ENCODE results near the gene CLEC2L. TPM values are rescaled to one million over a fixed set of nuclear protein-coding genes. Genes with fewer than 3 reads are reported as not detected.

The CLEC2L gene
- total and polyA plus RNA-seq, 2 of the 13 experiments (the other 11 are each of a cell fraction or from before 2014, with no cell fraction given): 0.20 to 0.25 TPM

GRCh38 chr7:139562961-139563565, 39.6 kb downstream of the CLEC2L start:
- in situ Hi-C loops (cut with HindIII; ENCODE audit: extremely low pct_ligation_motif_present, low pct_unique_long_range_greater_than_20kb) (no loop called here), intact Hi-C loops (cut with micrococcal nuclease; ENCODE audit: unreplicated experiment) (no loop called here)
- Histone ChIP-seq H3K36me3 (replicated peaks in 1 of 2; ENCODE audit: control insufficient read depth in 1 of 2, insufficient read depth in 2 of 2, low read length in 2 of 2) (no peaks in the 10 kb centered on the region; a peak in 1 of 5 replicates), H2AFZ (ENCODE audit: low read length) (no peak overlapping the region), H3K4me2 (ENCODE audit: low read depth, low read length) (no peak overlapping the region), H3K4me1 (ENCODE audit: insufficient read depth, low read length) (peaks cover 35% of the 10 kb centered on the region), H3K9me3 (ENCODE audit: low read length) (no peaks in the 10 kb centered on the region), H3K27ac (ENCODE audit: extremely low read length, insufficient read depth, low read length) (no peak overlapping the region), H3K79me2 (ENCODE audit: insufficient read depth, low read length) (no peaks in the 10 kb centered on the region), H3K27me3 (ENCODE audit: control insufficient read depth in 1 of 2, insufficient read depth in 2 of 2, low read length in 2 of 2) (no peaks in the 10 kb centered on the region), H3K9ac (ENCODE audit: insufficient read depth, low read depth, low read length) (no peak overlapping the region), H4K20me1 (ENCODE audit: insufficient read depth, low read length) (no peaks in the 10 kb centered on the region), H3K4me3 (replicated peaks in 1 of 3; ENCODE audit: insufficient read depth in 1 of 3, low read depth in 2 of 3, low read length in 3 of 3) (no peak overlapping the region)
- ATAC-seq (no peak), DNase-seq (ENCODE audit: low spot score) (no peak), FAIRE-seq (no peak)
- ChIA-PET CTCF (ENCODE audit: low intra/inter-chr PET ratio, low total read pairs) (no interaction called here), POLR2A (no interaction called here)
- 97% methylated on average over 12 of the region's 13 CpGs for WGBS (ENCODE audit: low lambda C conversion rate)
- BruUV-seq (replicated peaks): no TSS peak
- TF ChIP-seq ZFP37 (CRISPR knock-in tag; IDR thresholded peaks at IDR 0.05; ENCODE audit: borderline replicate concordance): no peak
- peak; percentile 57 for TF ChIP-seq RBM22 (optimal IDR thresholded peaks at IDR 0.05; ENCODE audit: low read length)

DNA sequence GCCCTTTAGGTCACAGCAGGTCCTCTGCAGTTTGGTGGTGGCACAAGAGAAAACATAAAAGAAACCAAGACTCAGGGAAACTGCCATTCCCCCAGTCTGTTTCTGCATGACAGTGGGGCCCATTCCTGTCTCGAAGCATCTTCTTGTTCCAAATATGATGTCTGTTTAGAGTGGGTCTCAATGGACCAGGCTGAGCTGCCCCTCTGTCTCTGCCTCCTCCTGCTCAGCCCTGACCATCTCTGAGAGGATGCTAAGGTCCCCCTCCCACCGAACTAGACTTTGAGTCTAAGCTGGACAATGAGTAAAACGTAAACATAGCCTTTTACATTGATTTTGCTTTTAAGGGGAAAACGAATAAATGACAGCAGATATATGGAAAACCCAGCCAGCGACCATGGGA, 40.4 kb downstream of the CLEC2L start:
- POLR2A ChIA-PET: no interaction called here
- Histone ChIP-seq H3K4me2 (ENCODE audit: low read depth, low read length) (no peak overlapping the region), H3K27me3 (ENCODE audit: control insufficient read depth in 1 of 2, insufficient read depth in 2 of 2, low read length in 2 of 2) (no peaks in the 10 kb centered on the region), H3K9ac (ENCODE audit: insufficient read depth, low read depth, low read length) (no peak overlapping the region), H4K20me1 (ENCODE audit: insufficient read depth, low read length) (no peaks in the 10 kb centered on the region), H3K4me1 (ENCODE audit: insufficient read depth, low read length) (peaks cover 38% of the 10 kb centered on the region), H3K36me3 (replicated peaks in 1 of 2; ENCODE audit: control insufficient read depth in 1 of 2, insufficient read depth in 2 of 2, low read length in 2 of 2) (no peaks in the 10 kb centered on the region; a peak in 1 of 5 replicates), H3K4me3 (replicated peaks in 1 of 3; ENCODE audit: insufficient read depth in 1 of 3, low read depth in 2 of 3, low read length in 3 of 3) (no peak overlapping the region), H3K79me2 (ENCODE audit: insufficient read depth, low read length) (no peaks in the 10 kb centered on the region), H3K27ac (ENCODE audit: extremely low read length, insufficient read depth, low read length) (no peak overlapping the region), H3K9me3 (ENCODE audit: low read length) (no peaks in the 10 kb centered on the region), H2AFZ (ENCODE audit: low read length) (no peak overlapping the region)
- 71% methylated on average over 5 of the region's 5 CpGs for WGBS (ENCODE audit: low lambda C conversion rate)
- in situ Hi-C loops (cut with HindIII; ENCODE audit: extremely low pct_ligation_motif_present, low pct_unique_long_range_greater_than_20kb): no loop called here
- no TSS peak for BruUV-seq (replicated peaks)
- FAIRE-seq (no peak), DNase-seq (ENCODE audit: low spot score) (no peak), ATAC-seq (no peak)
- intact Hi-C loops (cut with micrococcal nuclease; ENCODE audit: unreplicated experiment): no loop called here
- TF ChIP-seq ATF6 (CRISPR knock-in tag; conservative IDR thresholded peaks at IDR 0.05) (no peak), ZKSCAN5 (CRISPR knock-in tag; IDR thresholded peaks at IDR 0.05) (no peak), KAT7 (CRISPR knock-in tag; IDR thresholded peaks at IDR 0.05; ENCODE audit: borderline replicate concordance) (no peak), AKAP8 (CRISPR knock-in tag; IDR thresholded peaks at IDR 0.05) (no peak), FOXA3 (CRISPR knock-in tag; IDR thresholded peaks at IDR 0.05) (0 out of 2 replicates have a peak, but pooled peaks have one; percentile 11), ZNF670 (CRISPR knock-in tag; IDR thresholded peaks at IDR 0.05; ENCODE audit: borderline replicate concordance) (no peak), MTA3 (CRISPR knock-in tag; IDR thresholded peaks at IDR 0.05) (no peak), RXRA (CRISPR knock-in tag; IDR thresholded peaks at IDR 0.05) (no peak), RBM22 (optimal IDR thresholded peaks at IDR 0.05; ENCODE audit: low read length) (peak; percentile 38), KAT8 (CRISPR knock-in tag; IDR thresholded peaks at IDR 0.05) (no peak), KLF6 (CRISPR knock-in tag; IDR thresholded peaks at IDR 0.05) (no peak)
- CTCF ChIA-PET (ENCODE audit: low intra/inter-chr PET ratio, low total read pairs): no interaction called here

All from HepG2 (cell line).